Ishikawa (cell line): ENCODE data around the gene KLHDC9.

Source experiments
- CEBPB ChIP-seq: IDR thresholded peaks from 2 replicates; pipeline ENCODE4 v1.6.1; 2012
- CREB1 ChIP-seq: IDR thresholded peaks from 2 replicates; pipeline ENCODE4 v1.6.1; 2012; ENCODE audit warnings: low read depth
- EGR1 ChIP-seq: IDR thresholded peaks from 2 replicates; pipeline ENCODE4 v1.6.1; 2012
- EP300 ChIP-seq: IDR thresholded peaks from 2 replicates; pipeline ENCODE4 v1.6.1; 2012; ENCODE audit warnings: borderline replicate concordance
- FOXM1 ChIP-seq: IDR thresholded peaks from 2 replicates; pipeline ENCODE4 v1.6.1; 2012; ENCODE audit warnings: low read depth, borderline replicate concordance
- NFIC ChIP-seq: IDR thresholded peaks from 2 replicates; pipeline ENCODE4 v1.6.1; 2012
- RAD21 ChIP-seq: IDR thresholded peaks from 2 replicates; pipeline ENCODE4 v1.6.1; 2012; ENCODE audit warnings: low read depth
- TAF1 ChIP-seq: IDR thresholded peaks from 2 replicates; pipeline ENCODE4 v1.6.1; 2012; ENCODE audit warnings: low read depth, mild to moderate bottlenecking
- TCF12 ChIP-seq: IDR thresholded peaks from 2 replicates; pipeline ENCODE4 v1.6.1; 2012; ENCODE audit warnings: low read depth
- TEAD4 ChIP-seq: IDR thresholded peaks from 2 replicates; pipeline ENCODE4 v1.6.1; 2012
- YY1 ChIP-seq: IDR thresholded peaks from 2 replicates; pipeline ENCODE4 v1.6.1; 2012; ENCODE audit warnings: low read depth
- ZBTB7A ChIP-seq: IDR thresholded peaks from 2 replicates; pipeline ENCODE4 v1.6.1; 2012; ENCODE audit warnings: low read depth
- TF ChIP-seq, protein P1 (sequence below): IDR thresholded peaks from 2 replicates; pipeline ENCODE4 v1.6.1; 2012
- TF ChIP-seq, protein P2 (sequence below): IDR thresholded peaks from 2 replicates; pipeline ENCODE4 v1.6.1; 2012; ENCODE audit warnings: low read depth, mild to moderate bottlenecking
- TF ChIP-seq, protein P3 (sequence below): IDR thresholded peaks from 2 replicates; pipeline ENCODE4 v1.6.1; 2012

KLHDC9 gene

DNA sequence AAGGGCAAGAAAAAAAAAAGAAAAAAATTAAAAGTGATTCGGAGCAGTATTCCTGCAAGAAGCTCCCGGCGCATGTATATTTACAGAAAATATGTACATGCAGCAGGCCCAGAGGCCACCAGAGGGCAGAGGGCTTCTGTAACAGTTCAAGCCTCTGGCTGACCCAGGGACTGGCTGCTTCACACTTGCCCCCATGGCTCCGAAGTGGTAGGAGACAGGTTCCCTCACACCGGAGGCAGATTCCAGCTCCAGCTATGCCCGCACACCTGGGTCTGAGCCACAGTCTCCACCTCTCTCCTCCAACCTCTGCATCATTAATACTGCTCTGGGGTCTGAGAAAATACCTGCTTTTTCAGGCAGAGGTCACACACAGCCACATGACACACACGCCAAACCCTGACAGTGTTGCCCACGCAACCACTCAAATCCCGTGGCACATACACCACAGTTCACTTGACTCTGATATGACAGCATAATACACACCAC, 26.2 kb upstream of the KLHDC9 start:
- TF ChIP-seq RAD21 (peak; percentile 79), TAF1 (no peak), NFIC (no peak)

DNA sequence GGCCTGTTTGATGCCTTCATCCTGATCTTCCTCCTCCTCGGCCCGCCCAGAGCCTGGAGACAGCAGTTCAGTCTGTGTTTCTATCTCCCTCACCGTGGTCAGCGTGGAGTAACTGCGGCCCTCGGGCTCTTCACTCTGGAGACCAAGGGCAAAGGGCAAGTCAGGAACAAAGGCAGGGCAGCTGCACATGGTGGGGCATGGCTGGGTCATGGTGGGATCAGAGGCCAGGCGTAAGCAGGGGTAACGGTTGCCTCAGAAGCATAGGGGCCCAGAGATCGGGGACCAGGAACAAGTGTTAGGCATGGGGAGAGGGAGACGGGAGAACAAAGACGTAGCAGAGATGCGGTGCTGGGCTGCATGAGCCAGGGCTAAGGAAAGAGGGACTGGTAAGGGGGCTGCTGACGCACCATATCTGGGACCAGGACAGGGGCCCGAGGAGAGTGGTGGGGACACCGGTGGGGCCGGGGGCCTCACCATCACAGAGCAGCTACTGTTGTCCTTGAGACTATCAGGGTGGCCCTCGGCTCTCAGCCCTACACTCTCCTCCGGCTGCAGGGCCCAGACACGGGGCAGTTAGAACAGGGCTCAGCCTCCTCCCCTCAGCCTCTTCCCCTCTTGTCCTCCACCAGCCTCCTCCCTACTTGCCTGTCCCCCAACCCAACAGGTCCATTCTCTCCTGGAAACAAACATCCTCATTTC, 25.3 kb upstream of the KLHDC9 start:
- TF ChIP-seq, protein P1, sequence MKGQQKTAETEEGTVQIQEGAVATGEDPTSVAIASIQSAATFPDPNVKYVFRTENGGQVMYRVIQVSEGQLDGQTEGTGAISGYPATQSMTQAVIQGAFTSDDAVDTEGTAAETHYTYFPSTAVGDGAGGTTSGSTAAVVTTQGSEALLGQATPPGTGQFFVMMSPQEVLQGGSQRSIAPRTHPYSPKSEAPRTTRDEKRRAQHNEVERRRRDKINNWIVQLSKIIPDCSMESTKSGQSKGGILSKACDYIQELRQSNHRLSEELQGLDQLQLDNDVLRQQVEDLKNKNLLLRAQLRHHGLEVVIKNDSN = no peak
- TF ChIP-seq EGR1 (no peak), TAF1 (no peak), YY1 (no peak), FOXM1 (no peak), TEAD4 (no peak), RAD21 (no peak), CREB1 (no peak), CEBPB (no peak), TCF12 (no peak), ZBTB7A (no peak)
- TF ChIP-seq, protein P2, sequence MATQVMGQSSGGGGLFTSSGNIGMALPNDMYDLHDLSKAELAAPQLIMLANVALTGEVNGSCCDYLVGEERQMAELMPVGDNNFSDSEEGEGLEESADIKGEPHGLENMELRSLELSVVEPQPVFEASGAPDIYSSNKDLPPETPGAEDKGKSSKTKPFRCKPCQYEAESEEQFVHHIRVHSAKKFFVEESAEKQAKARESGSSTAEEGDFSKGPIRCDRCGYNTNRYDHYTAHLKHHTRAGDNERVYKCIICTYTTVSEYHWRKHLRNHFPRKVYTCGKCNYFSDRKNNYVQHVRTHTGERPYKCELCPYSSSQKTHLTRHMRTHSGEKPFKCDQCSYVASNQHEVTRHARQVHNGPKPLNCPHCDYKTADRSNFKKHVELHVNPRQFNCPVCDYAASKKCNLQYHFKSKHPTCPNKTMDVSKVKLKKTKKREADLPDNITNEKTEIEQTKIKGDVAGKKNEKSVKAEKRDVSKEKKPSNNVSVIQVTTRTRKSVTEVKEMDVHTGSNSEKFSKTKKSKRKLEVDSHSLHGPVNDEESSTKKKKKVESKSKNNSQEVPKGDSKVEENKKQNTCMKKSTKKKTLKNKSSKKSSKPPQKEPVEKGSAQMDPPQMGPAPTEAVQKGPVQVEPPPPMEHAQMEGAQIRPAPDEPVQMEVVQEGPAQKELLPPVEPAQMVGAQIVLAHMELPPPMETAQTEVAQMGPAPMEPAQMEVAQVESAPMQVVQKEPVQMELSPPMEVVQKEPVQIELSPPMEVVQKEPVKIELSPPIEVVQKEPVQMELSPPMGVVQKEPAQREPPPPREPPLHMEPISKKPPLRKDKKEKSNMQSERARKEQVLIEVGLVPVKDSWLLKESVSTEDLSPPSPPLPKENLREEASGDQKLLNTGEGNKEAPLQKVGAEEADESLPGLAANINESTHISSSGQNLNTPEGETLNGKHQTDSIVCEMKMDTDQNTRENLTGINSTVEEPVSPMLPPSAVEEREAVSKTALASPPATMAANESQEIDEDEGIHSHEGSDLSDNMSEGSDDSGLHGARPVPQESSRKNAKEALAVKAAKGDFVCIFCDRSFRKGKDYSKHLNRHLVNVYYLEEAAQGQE = no peak
- TF ChIP-seq, protein P3, sequence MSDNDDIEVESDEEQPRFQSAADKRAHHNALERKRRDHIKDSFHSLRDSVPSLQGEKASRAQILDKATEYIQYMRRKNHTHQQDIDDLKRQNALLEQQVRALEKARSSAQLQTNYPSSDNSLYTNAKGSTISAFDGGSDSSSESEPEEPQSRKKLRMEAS = no peak

DNA sequence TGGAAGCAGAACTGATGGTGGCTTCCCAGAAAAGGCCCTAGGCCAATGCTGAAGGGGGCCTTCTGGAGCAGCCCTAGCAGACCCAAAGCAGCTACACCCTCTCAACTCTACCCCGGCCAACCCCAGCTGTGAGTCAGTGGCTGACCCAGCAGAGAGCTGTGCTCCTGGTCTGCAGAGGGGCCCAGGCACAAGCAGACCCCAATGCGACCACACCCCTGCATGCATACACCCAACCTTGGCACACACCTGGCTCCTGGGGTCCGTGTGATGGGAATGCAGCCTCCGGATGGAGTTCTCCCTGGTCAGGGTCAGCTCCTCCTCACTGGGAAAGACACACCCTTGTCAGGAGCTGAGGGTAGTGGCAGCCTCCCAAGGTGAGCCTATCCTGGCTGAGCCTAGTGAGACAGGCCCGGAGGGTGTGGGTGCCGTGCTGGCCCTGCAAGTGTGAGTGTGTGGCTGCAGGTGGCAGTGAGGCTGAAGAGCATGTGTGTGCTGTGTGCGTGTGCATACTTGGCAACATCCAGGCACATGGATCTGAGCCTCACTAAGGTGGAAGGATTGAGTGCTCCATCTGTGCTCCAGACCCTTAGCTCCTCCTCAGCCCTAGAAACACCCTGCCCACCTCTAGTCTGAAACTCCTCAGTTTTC, 24.6 kb upstream of the KLHDC9 start:
- TF ChIP-seq ZBTB7A (no peak), TAF1 (no peak), FOXM1 (no peak), CEBPB (no peak), CREB1 (no peak), TCF12 (no peak), TEAD4 (no peak), EP300 (no peak)
- TF ChIP-seq, protein P3 = no peak

DNA sequence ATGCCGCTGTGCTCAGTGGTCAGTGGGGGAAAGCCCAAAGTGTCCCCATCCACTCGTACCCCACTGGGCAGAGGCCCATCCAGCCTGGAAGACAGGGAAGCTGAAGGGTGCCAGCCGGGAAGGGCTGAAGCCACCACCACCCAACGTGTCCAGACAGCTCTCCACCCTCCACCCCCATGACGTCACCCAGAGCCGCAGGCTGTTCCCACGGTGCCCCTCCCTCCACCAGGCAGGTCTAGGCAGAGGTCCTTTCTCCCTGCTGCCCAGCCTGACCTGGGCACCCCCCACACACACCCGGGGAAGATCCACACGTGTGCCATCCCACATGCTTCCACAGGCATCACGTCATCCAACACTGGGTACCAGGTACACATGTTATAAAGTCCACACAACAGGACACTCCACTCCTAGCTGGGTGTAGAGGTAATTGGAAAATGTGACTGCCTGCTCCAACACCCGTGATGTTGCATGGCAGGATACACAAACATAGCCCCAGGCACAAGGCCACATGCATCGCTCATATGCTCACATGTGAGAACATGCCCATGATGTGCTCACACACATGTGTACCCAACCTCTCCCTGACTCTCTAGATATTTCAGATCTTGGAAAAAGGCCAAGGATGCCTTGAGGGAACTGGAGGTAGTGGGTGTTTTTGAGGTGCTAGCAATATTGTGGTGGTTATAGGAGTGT, 23.3 kb upstream of the KLHDC9 start:
- TF ChIP-seq TAF1 (no peak), ZBTB7A (no peak), YY1 (no peak), EP300 (no peak), RAD21 (no peak), NFIC (no peak), CEBPB (no peak), EGR1 (no peak), FOXM1 (no peak), CREB1 (no peak), TCF12 (no peak), TEAD4 (no peak)
- TF ChIP-seq, protein P2 = no peak
- TF ChIP-seq, protein P3 = no peak
- TF ChIP-seq, protein P1 = no peak

DNA sequence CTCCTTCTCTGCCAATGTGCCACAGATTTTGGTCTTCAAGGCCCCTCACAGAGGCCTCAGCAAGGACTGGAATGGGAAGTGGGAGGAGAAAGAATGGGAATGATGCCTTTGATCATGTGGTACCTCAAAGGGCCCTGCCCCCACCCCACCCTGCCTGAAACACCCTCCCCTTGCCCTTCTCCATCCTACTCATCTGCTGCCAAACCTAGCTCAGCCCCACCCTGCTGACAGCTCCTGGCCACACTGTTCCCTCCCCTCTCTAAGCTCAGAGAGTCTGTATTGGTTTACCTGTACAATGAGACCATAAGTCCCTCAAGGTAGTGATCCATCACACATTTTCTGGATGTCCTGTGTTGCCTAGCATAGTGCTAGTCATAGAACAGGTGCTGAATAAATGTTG, 21.8 kb upstream of the KLHDC9 start:
- TF ChIP-seq CREB1 (no peak), YY1 (no peak), TCF12 (no peak), EGR1 (no peak), EP300 (no peak), TEAD4 (no peak), ZBTB7A (no peak), RAD21 (no peak), FOXM1 (no peak), NFIC (no peak), TAF1 (no peak), CEBPB (no peak)
- TF ChIP-seq, protein P1 = no peak
- TF ChIP-seq, protein P2 = no peak
- TF ChIP-seq, protein P3 = no peak
